GM18502 (cell line): ENCODE measurements around the gene MRPS9.

ENCODE experiments used
- ATAC-seq: cut with Tn5 transposase; IDR thresholded peaks from one replicate; pipeline ENCODE4 v1.9.1; 2021; ENCODE audit warnings: mild to moderate bottlenecking; ENCODE audit not compliant: unreplicated experiment, poor library complexity

The MRPS9 gene

GRCh38 chr2:105116348-105116747 is 78.5 kb downstream of the MRPS9 start:
- ATAC-seq, result no peak

DNA sequence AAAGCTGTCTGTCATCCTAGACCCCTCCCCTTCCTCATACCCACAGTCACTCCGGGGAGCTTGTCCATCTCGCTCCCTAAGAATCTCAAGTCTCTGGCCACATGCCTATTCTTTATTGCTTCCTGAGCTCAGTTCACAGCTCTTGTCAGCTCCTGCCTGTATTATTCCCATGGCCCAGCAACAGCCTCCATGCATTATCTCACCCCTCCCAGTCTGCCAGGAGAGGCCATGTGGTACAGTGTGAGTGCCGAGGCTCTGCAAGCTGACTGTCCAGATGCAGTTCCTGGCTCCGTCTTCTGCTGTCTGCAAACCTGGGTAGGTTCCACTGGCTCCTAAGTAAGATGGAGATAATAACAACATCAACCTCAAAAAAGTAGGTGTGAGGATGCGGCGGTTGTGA is 79.7 kb downstream of the MRPS9 start:
- no peak for ATAC-seq

GRCh38 chr2:105118960-105119359 is 81.1 kb downstream of the MRPS9 start:
- ATAC-seq, result no peak

GRCh38 chr2:105121434-105121833 is 83.6 kb downstream of the MRPS9 start:
- ATAC-seq, result no peak

DNA sequence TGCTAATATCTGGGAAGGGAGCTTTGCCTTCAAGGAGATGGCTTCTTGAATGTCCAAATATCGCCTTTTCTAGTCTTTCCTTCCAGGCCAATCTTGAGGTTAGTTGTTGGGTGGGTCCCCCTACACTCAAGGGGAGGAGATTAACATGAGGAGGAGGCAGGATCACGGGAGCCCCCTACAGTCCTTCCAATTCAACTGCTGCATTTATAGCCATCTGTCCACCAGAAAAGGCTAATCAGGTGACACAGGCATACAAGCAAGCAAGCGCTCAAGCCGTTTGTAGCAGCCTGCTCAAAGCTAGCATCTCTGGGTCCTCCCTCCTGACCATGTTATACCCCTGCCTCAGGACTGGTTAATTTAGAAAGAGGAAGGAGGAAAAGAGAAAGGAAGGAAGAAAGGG is 87.6 kb downstream of the MRPS9 start:
- no peak for ATAC-seq

GRCh38 chr2:105125920-105126319 is 88.1 kb downstream of the MRPS9 start:
- no peak for ATAC-seq

DNA sequence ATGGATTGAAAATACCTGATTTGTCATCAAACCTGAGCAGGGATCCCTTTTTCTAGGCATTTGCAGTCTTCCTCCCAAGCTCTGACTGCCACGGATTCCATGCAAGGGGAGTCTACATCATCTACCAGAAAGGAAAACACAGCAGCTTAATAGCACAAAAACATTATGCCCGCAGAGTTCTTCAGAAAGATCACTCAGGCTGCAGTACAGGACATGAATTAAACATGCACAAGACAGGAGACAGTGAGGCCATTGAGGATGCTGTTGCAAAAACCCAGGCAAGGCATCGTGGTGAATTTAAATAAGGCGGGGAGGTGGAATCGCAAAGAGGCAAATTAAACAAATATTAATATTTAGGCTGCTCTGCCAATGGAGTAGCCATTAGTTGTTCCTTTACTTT is 88.5 kb downstream of the MRPS9 start:
- ATAC-seq, result no peak

DNA sequence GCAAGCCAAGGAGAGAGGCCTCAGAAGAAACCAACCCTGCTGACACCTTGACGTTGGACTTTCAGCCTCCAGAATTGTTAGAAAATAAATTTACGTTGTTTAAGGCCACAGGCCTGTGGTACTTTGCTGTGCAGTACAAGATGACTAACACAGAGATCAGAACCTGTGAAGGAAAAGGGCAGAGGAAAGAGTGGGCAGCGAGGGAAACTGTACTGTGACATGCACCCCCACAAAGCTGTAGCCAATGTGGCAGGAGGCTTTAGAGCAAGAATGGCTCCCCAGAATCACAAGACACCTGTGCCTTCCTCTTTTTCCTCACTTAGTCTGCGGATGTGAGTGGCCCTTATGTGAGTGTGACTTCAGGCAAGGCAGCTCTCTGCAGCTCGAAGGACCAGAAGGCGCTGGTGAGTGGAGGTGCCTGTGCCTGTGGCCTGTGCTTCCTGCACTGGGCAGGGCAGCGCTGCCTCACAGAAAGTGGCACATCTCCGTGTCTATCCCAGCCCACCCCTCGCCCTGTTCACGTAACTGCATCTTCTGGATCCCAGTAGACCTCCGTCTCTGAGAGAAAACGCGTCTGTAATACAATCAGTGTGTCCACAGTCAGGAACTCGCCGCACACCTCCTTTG is 89.5 kb downstream of the MRPS9 start:
- ATAC-seq, result no peak

DNA sequence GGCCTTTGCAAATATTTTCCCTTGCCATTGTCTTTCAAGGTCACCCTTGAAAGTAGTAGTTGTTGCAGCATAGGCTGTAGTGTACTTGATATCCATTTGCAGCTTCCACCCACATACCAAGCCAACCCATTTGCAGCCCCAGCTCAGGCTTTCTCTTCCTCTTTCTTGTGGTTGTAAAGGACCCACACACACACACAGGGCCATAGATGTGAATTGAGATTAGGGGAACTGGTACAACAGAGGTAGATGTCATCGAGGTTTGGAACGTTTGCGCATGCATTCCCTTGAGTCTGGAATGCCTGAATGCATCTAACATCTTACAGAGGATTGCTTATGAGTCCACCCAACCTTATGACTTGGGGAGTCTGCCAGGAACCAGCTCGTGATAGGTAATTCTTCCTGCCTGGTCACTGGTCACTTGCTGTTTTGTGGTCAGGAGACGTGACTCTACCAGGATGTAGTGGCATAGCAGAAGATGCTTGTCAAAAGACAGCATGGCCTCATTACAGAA is 91.9 kb downstream of the MRPS9 start:
- ATAC-seq, result peak; percentile 98

DNA sequence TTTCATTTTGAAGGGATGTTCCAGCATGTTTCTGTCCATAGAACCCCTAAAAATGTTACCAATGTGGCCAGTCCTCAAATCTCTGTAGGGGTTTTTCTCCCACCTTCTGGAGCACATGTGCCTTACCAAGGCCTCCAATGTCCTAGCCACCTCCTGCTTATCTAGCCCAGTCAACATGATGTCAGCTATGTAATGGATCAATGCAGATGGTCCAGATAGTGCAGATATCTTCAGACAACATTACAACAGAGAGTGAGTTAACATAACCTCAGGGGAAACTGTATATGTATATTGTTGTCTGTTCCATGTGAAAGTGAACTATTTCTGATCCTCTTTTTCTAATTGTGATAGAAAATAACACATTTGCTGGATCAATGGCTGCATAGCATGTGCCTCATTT is 92.7 kb downstream of the MRPS9 start:
- no peak for ATAC-seq

DNA sequence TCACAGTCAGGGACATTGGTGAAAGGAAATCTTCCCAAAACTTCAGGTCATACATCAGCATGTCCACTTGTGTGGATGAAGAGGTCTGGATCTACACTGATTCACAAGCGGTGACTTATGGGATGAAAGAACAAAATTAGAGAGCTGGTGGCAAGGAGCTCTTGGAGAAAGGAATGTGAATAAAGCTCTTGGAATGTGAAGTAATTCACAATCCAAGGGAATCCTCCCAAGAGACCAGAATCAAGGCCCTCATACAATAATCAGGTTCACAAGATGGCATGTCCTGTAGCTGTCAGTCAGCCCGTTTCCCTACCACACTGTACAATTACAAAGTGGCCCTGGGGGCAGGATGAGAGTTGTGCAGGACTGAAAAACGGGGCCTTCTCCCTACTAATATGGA is 96.2 kb downstream of the MRPS9 start:
- no peak for ATAC-seq

DNA sequence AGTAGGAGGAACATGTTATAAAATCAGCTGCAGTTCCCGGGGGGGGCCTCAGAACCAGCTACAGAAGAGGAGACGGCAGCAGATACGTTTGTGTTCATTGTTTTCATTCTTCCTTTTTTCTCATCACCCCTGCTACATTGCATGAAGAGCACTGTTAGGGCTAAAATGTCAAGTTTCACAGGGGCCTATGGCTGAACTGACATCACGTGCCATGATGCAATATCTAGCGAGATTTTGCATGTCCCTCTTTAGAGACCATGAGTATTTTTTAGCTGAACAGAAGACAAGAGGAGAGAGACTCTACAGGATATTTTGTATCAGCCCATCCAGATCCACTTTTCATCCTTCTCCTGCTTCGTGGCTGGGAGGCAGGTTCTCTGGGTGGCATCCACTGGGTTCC is 97.6 kb downstream of the MRPS9 start:
- ATAC-seq, result no peak

- no peak for ATAC-seq
Measured at GRCh38 chr2:105136394-105136793, 98.5 kb downstream of the MRPS9 start.

- no peak for ATAC-seq
Measured at GRCh38 chr2:105138643-105139042, 100.8 kb downstream of the MRPS9 start.

DNA sequence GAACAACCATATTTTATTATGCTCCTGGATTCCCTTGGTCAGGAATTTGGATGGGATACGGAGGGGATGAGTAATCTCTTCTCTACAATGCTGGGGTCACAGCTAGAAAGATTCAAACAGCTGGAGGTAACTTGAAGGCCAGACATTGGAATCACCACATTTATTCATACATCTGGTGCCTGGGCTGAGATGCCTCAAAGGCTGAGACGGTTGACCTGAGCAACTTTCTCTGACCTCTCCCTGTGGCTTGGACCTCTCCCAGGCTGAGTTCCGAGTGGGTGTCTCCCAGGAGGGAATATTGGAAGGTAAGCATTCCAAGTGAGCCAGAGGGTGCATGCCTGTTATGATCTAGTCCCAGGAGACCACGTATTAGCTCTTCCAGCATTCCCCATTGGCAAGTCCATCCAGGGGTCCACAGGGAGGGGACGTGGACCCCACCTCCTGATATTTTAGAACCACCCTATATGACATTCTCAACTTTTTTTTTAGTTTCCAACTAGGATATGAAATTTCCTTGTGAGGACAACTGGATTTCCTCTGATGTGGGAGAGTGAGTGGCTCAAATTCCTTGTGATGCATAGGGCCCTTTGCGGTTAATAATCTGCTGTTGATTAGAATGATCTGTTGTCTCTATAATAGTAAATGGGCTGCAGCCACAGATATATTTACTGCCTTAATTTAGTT is 101.8 kb downstream of the MRPS9 start:
- no peak for ATAC-seq

GRCh38 chr2:105140240-105140568 is 102.3 kb downstream of the MRPS9 start:
- ATAC-seq, result no peak

GRCh38 chr2:105141099-105141614 is 103.3 kb downstream of the MRPS9 start:
- no peak for ATAC-seq

GRCh38 chr2:105142239-105142638 is 104.4 kb downstream of the MRPS9 start:
- no peak for ATAC-seq

DNA sequence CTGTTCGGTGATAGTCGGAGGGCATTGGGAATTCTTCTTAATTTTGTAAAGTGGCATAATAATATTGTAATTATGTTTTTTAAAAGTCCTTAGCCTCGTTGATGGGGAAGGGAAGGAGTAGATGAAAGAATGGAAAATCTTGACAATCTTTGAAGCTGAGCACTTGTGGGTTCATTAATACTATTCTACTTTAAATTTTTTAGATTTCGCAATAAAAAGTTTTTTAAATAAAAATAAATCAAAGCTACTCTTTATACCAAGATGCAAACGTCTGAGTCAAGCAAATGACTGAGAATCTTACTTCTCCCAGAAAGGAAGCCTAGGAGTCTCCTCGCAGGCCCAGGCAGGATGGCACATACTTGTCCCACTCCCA is 105.2 kb downstream of the MRPS9 start:
- ATAC-seq, result no peak

DNA sequence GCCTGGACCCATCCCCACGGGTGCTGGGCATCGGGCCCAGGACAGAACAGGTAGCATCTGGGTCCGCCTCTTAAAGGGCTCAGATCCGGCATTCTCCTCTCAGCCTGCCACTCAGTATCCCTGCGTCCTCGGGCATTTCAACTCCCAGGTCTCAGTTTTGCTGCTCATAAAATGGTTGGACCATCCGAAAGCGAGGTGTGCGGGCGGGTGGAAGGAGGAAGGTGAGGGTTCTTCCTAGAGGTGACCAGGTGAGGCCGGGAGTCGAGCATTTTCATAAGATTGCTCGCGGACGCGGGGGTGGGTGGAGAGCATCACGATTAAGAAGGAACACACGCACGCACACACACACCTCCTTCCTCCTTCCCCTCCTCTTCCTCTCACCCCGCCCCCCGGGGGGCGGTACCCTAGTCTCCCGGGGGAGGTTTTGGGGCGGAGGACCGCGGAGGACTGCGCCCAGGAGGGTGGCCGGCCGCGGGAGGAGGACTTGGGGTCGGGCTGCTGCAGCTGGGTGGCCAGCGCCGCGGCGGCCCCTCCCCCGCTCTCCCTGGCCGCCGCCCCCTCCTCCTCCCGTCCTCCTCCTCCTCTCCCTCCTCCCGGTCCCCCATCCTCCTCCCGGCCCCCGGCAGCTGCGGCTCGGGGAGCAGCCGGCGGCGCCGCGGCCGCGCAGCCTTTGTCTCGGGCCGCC is 105.7 kb downstream of the MRPS9 start:
- peak; percentile 48 for ATAC-seq

GRCh38 chr2:105144152-105144940 is 106.5 kb downstream of the MRPS9 start:
- peak; percentile 4 for ATAC-seq
